Ramos (cell line): ENCODE data around the gene ZFAND2B.

Source experiments
- in situ Hi-C: fragments of 300-500 bp; cut with MboI; formaldehyde crosslinking; loops from one replicate; pipeline ENCODE4 v1.14.3; 2022; ENCODE audit warnings: low sequenced_read_pairs; ENCODE audit not compliant: unreplicated experiment

Gene ZFAND2B

GRCh38 chr2:219206328-219207133, at the start of gene ZFAND2B:
TSS of gene ZFAND2B (plus strand) at chr2:219206782. CDS start at chr2:219206988, 206 bp downstream.
- in situ Hi-C loops = loop anchor here (5.0 kb wide), 1 partner anchor 34 kb away; the partner anchor contains the start of gene SLC23A3

DNA sequence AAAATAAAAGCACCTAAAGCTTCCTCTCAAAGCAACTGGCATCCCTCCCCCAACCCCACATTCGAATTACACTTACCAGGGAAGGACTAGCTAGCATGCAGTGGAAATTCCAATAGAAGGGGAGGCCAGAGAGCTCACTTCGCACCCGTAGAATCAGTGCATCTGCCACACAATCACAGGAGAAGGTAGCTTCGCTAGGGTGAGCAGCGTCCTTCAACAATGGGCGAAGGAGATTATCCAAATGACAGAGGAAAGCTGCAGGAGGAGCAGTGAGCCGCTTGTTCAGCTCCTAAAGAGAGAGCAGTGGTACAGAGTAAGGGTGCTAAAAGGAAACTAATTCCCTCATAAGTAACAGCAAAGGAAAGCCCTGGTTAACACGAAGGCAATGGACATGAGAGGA, 49.2 kb upstream of the ZFAND2B start:
- in situ Hi-C loops = loop anchor here (10.0 kb wide), 1 partner anchor 133 kb away; no protein-coding TSS in a partner anchor

- in situ Hi-C loops = loop anchor here (10.0 kb wide), 1 partner anchor 133 kb away; no protein-coding TSS in a partner anchor
Observed at GRCh38 chr2:219158025-219158424, 48.6 kb upstream of the ZFAND2B start.

GRCh38 chr2:219158586-219158985, 48.0 kb upstream of the ZFAND2B start:
- in situ Hi-C loops = loop anchor here (10.0 kb wide), 1 partner anchor 134 kb away; no protein-coding TSS in a partner anchor

DNA sequence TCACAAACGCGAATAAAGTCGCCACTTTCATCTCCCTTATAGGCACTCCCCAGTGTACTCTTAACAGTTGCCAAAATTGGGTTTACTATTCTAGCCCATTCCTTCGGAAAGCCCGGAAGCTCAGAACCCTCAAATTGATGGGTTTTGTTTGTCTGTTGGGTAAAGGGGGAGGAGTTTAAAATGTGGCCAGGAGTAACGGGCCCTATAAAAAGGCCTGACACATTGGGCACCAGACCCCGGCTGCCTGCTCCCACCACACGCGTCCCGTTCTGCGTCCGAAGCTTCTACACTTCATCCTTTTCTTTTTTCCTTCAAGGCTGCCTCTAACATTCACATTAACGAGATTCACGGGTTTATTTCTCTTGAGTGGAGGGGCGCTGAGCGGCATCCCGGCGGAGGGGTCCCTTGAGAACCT, 46.8 kb upstream of the ZFAND2B start:
- in situ Hi-C loops = loop anchor here (5.0 to 10.0 kb wide), 2 partner anchors 135 to 138 kb away; no protein-coding TSS in a partner anchor

GRCh38 chr2:219160186-219161017, 46.2 kb upstream of the ZFAND2B start, which contains the start of gene NHEJ1:
TSS of gene NHEJ1 (minus strand) at chr2:219160815. CDS start at chr2:219158362, 2,453 bp downstream.
- in situ Hi-C loops = loop anchor here (5.0 kb wide), 1 partner anchor 137 kb away; no protein-coding TSS in a partner anchor

GRCh38 chr2:219161097-219161496, 45.5 kb upstream of the ZFAND2B start:
- in situ Hi-C loops = loop anchor here (5.0 kb wide), 1 partner anchor 136 kb away; no protein-coding TSS in a partner anchor

DNA sequence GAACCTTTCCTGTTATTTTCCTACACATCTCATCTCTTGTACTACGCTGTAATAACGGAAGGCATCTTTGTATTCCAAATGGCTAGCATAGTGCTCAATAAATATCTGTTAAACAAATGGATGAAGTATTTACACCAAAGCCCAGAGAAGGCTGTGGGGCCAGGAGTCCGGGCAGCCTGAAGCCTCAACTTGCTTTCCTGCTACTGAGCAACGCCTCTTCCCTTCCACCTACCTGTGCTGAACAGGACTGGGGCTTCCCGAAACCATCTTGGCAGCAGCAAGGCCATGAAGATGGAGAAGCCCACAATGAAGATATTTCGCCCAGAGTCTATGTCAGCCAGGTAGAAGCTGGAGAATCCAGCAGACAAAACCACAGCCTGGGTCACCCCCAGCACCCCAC, 43.4 kb upstream of the ZFAND2B start:
- in situ Hi-C loops = loop anchor here (5.0 kb wide), 1 partner anchor 134 kb away; no protein-coding TSS in a partner anchor

GRCh38 chr2:219165058-219165911, 41.3 kb upstream of the ZFAND2B start:
- in situ Hi-C loops = no loop called here

- in situ Hi-C loops = no loop called here
Observed at GRCh38 chr2:219167997-219168396, 38.6 kb upstream of the ZFAND2B start.

DNA sequence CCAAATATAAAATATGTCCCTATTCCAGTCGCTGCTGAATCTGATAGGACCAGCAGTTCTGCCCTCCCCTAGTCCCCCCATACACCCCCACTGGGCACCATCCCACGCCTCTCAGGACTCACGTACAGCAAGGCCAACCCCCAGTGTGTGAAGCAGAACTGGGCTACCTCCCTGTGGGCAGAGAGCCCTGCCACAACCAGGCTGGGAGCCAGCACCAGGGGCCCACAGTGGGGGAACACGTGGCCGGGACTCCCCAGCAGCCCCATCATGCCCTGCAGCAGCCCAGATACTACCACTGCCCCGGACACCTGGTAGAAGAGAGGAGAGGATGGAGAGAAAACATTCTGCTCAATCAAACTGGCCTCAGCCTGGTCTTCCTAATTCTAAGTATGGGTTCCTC, 38.1 kb upstream of the ZFAND2B start:
- in situ Hi-C loops = no loop called here

DNA sequence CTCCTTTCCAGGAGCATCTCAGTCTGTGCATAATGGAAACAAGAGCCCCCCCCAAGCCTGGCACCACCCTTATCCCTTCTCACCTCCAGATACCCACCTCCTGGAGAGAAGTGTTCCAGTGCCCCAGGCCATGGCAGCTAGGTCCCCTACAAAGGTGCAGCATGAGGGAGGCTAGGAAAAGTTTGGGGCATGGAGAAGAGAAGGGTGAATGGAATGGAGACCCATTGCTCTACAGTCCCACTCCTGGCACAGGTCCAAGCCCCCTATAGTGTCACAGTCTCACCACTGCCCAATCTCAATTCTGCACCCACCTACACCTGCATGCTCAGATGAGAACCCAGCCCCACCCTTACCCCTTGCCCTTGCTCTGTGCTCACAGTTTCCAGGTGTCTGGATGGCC, 37.6 kb upstream of the ZFAND2B start:
- in situ Hi-C loops = no loop called here

DNA sequence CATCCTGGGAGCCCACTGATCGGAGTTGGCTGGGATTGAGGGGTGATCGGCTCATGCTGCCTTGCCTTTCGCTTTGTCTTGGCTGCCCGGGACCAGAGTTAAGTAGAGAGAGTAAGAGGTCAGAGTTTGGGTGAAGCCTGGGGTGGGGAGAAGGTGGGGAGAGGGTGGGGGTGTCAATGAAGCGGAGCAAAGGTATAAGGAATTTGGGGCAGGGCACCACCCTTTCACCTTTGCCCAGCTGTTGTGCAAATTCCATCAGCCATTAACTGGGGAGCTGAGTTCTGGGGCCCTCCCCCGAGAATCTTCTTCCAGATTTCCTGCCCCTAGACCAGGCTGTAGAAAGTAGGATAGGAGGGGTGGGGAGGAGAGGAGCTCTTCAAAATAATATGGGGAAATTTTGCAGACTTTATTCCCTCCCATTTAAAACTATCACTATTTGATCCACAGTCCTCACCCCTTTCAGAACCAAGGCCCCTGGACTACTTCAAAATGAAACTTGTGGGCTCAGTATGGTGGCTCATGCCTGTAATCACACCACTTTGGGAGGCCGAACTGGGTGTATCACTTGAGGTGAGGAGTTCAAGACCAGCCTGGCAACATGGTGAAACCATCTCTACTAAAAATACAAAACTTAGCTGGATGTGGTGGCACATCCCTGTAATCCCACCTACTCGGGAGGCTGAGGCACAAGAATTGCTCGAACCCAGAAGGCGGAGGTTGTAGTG, 36.5 kb upstream of the ZFAND2B start, which contains the start of gene SLC23A3:
TSS of gene SLC23A3 (minus strand) at position 100 of the 725 bp plus-strand sequence. CDS start at position 55, 45 bp downstream.
- in situ Hi-C loops = loop anchor here (5.0 kb wide), 1 partner anchor 37 kb away; the partner anchor contains the start of gene ZFAND2B

GRCh38 chr2:219171231-219171651, 35.3 kb upstream of the ZFAND2B start:
- in situ Hi-C loops = loop anchor here (5.0 kb wide), 1 partner anchor 36 kb away; the partner anchor contains the start of gene ZFAND2B

- in situ Hi-C loops = loop anchor here (5.0 kb wide), 1 partner anchor 35 kb away; the partner anchor contains the start of gene ZFAND2B
Observed at GRCh38 chr2:219172231-219173154, 34.1 kb upstream of the ZFAND2B start.

DNA sequence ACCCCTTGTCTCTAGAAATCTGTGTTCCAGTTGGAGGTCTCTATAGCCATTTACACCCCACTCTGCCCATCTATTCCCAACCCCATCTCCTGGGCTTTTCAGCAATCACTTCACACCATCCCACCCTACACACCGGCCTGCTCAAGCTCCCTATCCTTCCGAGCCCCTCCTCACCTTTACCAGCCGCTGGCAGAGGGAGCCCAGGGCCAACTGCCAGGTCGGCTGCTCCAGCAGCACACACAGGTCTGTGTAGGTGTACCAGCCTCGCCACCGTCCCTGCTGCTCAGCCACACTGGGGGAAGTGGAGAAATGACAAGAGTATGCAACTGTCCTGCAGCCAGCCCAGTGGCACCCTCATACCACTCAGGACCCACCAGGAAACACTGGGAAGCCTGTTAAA, 33.4 kb upstream of the ZFAND2B start:
- in situ Hi-C loops = loop anchor here (5.0 kb wide), 1 partner anchor 34 kb away; the partner anchor contains the start of gene ZFAND2B

DNA sequence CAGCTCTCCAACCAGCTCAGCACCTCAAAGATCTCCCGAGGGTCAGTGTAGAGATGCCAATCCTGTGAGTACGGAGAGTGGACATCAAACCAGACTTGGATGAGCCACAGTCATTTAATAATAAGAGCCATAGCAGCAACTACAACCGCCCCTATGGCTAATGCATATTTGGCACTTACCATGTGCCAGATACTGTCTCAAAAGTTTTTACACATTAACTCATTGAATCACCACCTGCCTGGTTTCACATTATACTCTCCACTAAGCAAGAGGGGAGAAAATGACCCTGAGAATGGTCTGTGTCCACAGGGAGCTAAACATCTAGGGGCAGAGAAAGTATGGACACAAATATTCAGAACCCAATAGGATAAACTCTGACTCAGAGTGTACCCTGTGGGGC, 32.4 kb upstream of the ZFAND2B start:
- in situ Hi-C loops = loop anchor here (5.0 kb wide), 1 partner anchor 33 kb away; the partner anchor contains the start of gene ZFAND2B
